PC-9 (cell line): ENCODE results near the gene NOTO. TPM values are rescaled to one million over a fixed set of nuclear protein-coding genes. Genes with fewer than 3 reads are reported as not detected.

Experiments
- BruUV-seq: library from RNA; stranded (reverse); fragments of 400-500 nt; replicated peaks from 2 replicates; lab custom pipeline; 2021; lab: Mats Ljungman, UMichigan
- CTCF ChIA-PET: fragments of 300-600 bp; sonication (Branson Sonifier 250); formaldehyde crosslinking; loops from one replicate; lab custom pipeline; 2022; ENCODE audit warnings: antibody characterized with exemption; lab: Charles Lee
- POLR2A ChIA-PET: fragments of 300-600 bp; sonication (Branson Sonifier 250); formaldehyde crosslinking; loops from one replicate; lab custom pipeline; 2022; ENCODE audit warnings: antibody characterized with exemption; ENCODE audit not compliant: unreplicated experiment; lab: Charles Lee
- DNase-seq, 2 experiments: peaks; one replicate each; pipeline versions ENCODE4 v3.0.0 to v3.0.0-alpha.2; 2015 to 2022; ENCODE audit warnings: mixed read lengths in 1 of 2
- H2AFZ ChIP-seq: fragments of 200-600 bp; sonication (generic); 2 replicates; pipeline ENCODE4 v1.8.1; 2017; ENCODE audit warnings: antibody characterized with exemption
- H3F3A ChIP-seq: fragments of 200-600 bp; sonication (generic); 2 replicates; pipeline ENCODE4 v1.8.1; 2017; ENCODE audit warnings: antibody characterized with exemption, mild to moderate bottlenecking, low read depth; ENCODE audit not compliant: insufficient read depth
- H3K27ac ChIP-seq: fragments of 200-600 bp; sonication (generic); 2 replicates; pipeline ENCODE4 v1.6.1; 2016; ENCODE audit warnings: mixed run types
- H3K27me3 ChIP-seq: fragments of 200-600 bp; sonication (generic); 2 replicates; pipeline ENCODE4 v1.6.1; 2016; ENCODE audit warnings: low read depth, mixed run types; ENCODE audit not compliant: insufficient read depth
- H3K36me3 ChIP-seq: fragments of 200-600 bp; sonication (generic); 2 replicates; pipeline ENCODE4 v1.6.1; 2016; ENCODE audit warnings: low read depth, mixed run types
- H3K4me1 ChIP-seq: fragments of 200-600 bp; sonication (generic); replicated peaks from 2 replicates; pipeline ENCODE4 v1.6.1; 2016; ENCODE audit warnings: mixed run types; ENCODE audit not compliant: insufficient read depth
- H3K4me2 ChIP-seq: fragments of 200-600 bp; sonication (generic); 2 replicates; pipeline ENCODE4 v1.6.1; 2017; ENCODE audit warnings: mixed run types
- H3K4me3 ChIP-seq: fragments of 200-600 bp; sonication (generic); 2 replicates; pipeline ENCODE4 v1.6.1; 2016; ENCODE audit warnings: mixed run types
- H3K79me2 ChIP-seq: fragments of 200-600 bp; sonication (generic); 2 replicates; pipeline ENCODE4 v1.6.1; 2017; ENCODE audit warnings: low read depth, mixed run types
- H3K9me2 ChIP-seq: fragments of 200-600 bp; sonication (generic); 2 replicates; pipeline ENCODE4 v1.8.1; 2017; ENCODE audit warnings: mild to moderate bottlenecking; ENCODE audit not compliant: insufficient read depth
- H3K9me3 ChIP-seq: fragments of 200-600 bp; sonication (generic); 2 replicates; pipeline ENCODE4 v1.8.1; 2016; ENCODE audit warnings: low read depth; ENCODE audit not compliant: insufficient read depth
- H4K20me1 ChIP-seq: fragments of 200-600 bp; sonication (generic); 2 replicates; pipeline ENCODE4 v1.8.1; 2017; ENCODE audit not compliant: insufficient read depth
- EZH2 ChIP-seq: fragments of 200-600 bp; sonication (generic); IDR thresholded peaks from 2 replicates; pipeline ENCODE4 v1.8.0; 2017; ENCODE audit warnings: antibody characterized with exemption, low read depth
- intact Hi-C: fragments of 100-400 bp; cut with micrococcal nuclease; formaldehyde crosslinking; loops from one replicate; pipeline ENCODE4 v1.10.0; 2022; ENCODE audit not compliant: unreplicated experiment
- total RNA-seq: library from RNA; stranded (reverse); gene quantifications from 2 replicates; pipeline ENCODE4 v1.2.3, GENCODE V29; 2021
- TF ChIP-seq, protein P1 (sequence below): fragments of 200-600 bp; sonication (generic); conservative IDR thresholded peaks from 2 replicates; pipeline ENCODE4 v1.6.1; 2017; ENCODE audit warnings: mixed run types, antibody characterized with exemption, mild to moderate bottlenecking, moderate library complexity

Gene NOTO
- total RNA-seq, 1 experiment from 2014 or later = not detected

DNA sequence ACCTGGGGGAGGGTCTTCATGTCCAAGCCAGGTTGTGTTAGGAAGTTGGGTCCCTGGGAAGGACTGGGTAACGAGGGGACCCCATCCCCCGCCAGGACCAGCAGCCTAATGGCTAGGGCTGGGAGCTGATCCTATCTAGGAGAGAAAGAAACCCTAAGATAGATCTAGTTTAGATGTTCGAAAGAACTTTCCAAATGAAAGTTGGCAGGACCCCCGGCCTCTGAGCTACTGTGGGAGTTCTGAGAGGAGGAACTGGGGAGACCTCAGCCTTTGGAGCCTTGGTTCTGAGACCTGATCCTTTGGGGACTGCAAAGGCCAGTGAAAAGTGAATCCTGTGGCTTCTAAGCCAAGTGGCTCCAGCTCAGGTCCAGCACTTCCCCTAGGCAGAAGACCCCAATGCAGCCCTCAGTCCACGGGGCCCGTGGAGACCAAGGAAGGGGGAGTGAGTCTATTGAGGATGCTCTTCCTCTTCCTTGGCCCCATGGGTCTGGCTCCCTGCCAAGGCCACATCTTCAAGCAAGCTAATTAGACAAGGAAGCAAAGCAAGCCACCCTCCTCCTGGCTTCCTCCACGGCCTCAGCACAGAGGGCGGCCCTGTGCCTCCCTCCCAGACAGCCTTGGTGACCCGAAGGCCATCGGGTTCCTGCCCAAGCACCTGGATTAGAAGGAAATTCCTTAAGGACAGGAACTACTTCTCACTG lies 55.2 kb downstream of the NOTO start:
- H3K36me3 ChIP-seq = peaks cover 16% of the 10 kb centered on the region; the same call in 1 of the 2 replicates
- no peaks in the 10 kb centered on the region for H3K27me3 ChIP-seq
- H3K4me2 ChIP-seq = no peak overlapping the region
- H3K9me3 ChIP-seq = no peaks in the 10 kb centered on the region
- H2AFZ ChIP-seq = no peak overlapping the region
- peaks cover 25% of the 10 kb centered on the region for H3F3A ChIP-seq
- no peak for TF ChIP-seq EZH2
- TF ChIP-seq, protein P1, sequence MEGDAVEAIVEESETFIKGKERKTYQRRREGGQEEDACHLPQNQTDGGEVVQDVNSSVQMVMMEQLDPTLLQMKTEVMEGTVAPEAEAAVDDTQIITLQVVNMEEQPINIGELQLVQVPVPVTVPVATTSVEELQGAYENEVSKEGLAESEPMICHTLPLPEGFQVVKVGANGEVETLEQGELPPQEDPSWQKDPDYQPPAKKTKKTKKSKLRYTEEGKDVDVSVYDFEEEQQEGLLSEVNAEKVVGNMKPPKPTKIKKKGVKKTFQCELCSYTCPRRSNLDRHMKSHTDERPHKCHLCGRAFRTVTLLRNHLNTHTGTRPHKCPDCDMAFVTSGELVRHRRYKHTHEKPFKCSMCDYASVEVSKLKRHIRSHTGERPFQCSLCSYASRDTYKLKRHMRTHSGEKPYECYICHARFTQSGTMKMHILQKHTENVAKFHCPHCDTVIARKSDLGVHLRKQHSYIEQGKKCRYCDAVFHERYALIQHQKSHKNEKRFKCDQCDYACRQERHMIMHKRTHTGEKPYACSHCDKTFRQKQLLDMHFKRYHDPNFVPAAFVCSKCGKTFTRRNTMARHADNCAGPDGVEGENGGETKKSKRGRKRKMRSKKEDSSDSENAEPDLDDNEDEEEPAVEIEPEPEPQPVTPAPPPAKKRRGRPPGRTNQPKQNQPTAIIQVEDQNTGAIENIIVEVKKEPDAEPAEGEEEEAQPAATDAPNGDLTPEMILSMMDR = no peak
- H3K27ac ChIP-seq = no peak overlapping the region
- intact Hi-C loops = no loop called here
- no peak overlapping the region for H3K4me3 ChIP-seq
- BruUV-seq = no TSS peak
- CTCF ChIA-PET = no interaction called here
- POLR2A ChIA-PET = no interaction called here
- H4K20me1 ChIP-seq = peaks cover 18% of the 10 kb centered on the region
- no peaks in the 10 kb centered on the region for H3K79me2 ChIP-seq
- DNase-seq = peak in 1 of 2 experiments; percentile 4
- no peaks in the 10 kb centered on the region for H3K9me2 ChIP-seq
- H3K4me1 ChIP-seq = no peaks in the 10 kb centered on the region; the same call in 1 of the 2 replicates

DNA sequence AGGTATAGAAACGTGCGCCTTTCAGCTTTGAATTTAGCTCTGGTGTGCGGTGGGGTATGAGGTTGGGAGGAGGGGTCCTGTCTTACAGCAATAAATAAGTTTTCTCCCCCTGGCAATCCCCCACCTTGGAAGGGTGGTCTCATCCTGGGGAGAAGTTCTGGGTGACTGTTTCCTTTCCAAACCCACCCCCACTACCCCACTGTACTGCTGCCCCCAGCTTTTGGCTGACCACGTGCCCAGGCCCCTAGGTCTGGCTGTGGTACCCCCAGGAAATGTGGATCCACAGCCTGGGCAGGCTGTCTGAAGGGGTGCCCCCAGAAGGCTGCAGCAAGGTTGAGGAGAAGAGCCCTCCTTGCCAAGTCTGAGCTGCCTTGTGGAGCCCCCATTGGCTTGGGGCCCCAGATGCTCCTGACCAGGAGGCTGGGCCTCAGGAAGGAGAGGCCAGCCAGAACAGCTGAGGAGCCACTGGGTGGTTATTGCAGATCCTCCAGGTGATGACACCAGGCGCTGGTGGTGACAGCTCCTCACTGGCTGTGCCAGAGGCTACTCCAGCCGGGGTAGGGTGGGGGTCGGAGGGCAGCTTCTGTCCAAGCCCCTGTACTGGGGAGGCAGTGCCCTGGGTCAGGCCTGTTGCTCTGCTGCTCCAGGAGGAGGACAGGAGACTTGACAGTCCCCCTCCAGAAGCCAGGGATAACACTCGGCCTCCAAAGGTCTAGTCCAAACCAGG lies 56.0 kb downstream of the NOTO start:
- H3K4me2 ChIP-seq = no peak overlapping the region
- H3K36me3 ChIP-seq = peaks cover 12% of the 10 kb centered on the region; the same call in 1 of the 2 replicates
- H2AFZ ChIP-seq = no peak overlapping the region
- H3K4me1 ChIP-seq = no peaks in the 10 kb centered on the region; the same call in 1 of the 2 replicates
- no peaks in the 10 kb centered on the region for H3K79me2 ChIP-seq
- H3F3A ChIP-seq = peaks cover 19% of the 10 kb centered on the region; the same call in 1 of the 2 replicates
- CTCF ChIA-PET = no interaction called here
- H3K9me2 ChIP-seq = no peaks in the 10 kb centered on the region
- peaks cover 13% of the 10 kb centered on the region for H4K20me1 ChIP-seq
- TF ChIP-seq, protein P1 = no peak
- TF ChIP-seq EZH2 = no peak
- BruUV-seq = no TSS peak
- no peaks in the 10 kb centered on the region for H3K27me3 ChIP-seq
- DNase-seq = no peak
- POLR2A ChIA-PET = no interaction called here
- intact Hi-C loops = no loop called here
- H3K27ac ChIP-seq = no peak overlapping the region
- H3K9me3 ChIP-seq = no peaks in the 10 kb centered on the region
- H3K4me3 ChIP-seq = no peak overlapping the region

DNA sequence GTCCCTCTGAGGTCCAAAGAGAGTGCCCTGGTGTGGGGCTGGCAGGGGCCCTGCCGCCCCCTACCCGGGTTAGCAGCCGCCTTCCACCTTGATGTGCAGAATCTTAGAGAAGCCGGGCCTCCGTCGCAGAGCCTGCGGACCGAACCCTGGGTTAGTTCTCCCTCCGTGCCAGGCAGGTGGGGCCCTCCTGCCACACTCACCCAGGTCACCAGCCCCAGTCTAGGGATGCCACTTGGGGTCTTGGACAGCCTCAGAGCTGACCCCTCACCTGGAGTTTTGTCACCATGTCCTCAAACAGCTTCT lies 56.5 kb downstream of the NOTO start:
- H3K27me3 ChIP-seq = no peaks in the 10 kb centered on the region
- H3K9me2 ChIP-seq = no peaks in the 10 kb centered on the region
- TF ChIP-seq, protein P1 = no peak
- no peak for TF ChIP-seq EZH2
- peaks cover 13% of the 10 kb centered on the region; the same call in 1 of the 2 replicates for H3F3A ChIP-seq
- DNase-seq = no peak
- H4K20me1 ChIP-seq = peaks cover 10% of the 10 kb centered on the region
- ChIA-PET CTCF (no interaction called here), POLR2A (no interaction called here)
- H2AFZ ChIP-seq = no peak overlapping the region
- H3K36me3 ChIP-seq = peaks cover 7% of the 10 kb centered on the region; the same call in 1 of the 2 replicates
- intact Hi-C loops = no loop called here
- no peaks in the 10 kb centered on the region; the same call in 1 of the 2 replicates for H3K4me1 ChIP-seq
- no peak overlapping the region for H3K4me2 ChIP-seq
- no TSS peak for BruUV-seq
- H3K79me2 ChIP-seq = no peaks in the 10 kb centered on the region
- H3K27ac ChIP-seq = no peak overlapping the region
- H3K9me3 ChIP-seq = no peaks in the 10 kb centered on the region
- no peak overlapping the region for H3K4me3 ChIP-seq
